PC-9 (cell line): ENCODE measurements around the gene DMAC2.

Experiments
- CTCF ChIP-seq: fragments of 200-600 bp; sonication (generic); conservative IDR thresholded peaks from 2 replicates; pipeline ENCODE4 v1.6.1; 2017; ENCODE audit warnings: mixed run types, antibody characterized with exemption, mild to moderate bottlenecking, moderate library complexity
- EZH2 ChIP-seq: fragments of 200-600 bp; sonication (generic); IDR thresholded peaks from 2 replicates; pipeline ENCODE4 v1.8.0; 2017; ENCODE audit warnings: antibody characterized with exemption, low read depth

DNA sequence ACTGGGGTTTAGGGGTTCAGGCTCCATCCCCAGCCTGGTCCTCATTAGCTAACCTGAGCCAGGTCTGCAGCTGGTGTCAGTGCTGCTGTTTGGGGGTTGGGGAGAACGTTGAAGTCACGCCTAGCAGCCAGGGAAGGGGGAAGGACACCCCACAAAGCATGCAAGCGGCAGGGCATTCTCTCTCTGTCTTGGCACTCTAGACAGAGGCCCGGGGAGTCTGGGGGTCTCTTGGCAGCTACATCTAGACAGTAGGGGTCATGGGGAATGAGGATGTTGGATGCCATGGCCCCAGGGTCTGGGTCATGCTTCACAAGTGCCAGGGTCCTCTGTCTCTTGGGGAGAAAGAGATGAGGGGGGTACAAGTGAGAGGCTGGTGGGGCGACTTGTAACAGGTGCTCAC is 5.9 kb upstream of the DMAC2 start:
- TF ChIP-seq CTCF = no peak
- TF ChIP-seq EZH2 = no peak
